GM18526 (cell line): ENCODE data around the gene BRMS1.

Experiments used
- POLR2A ChIP-seq: IDR thresholded peaks from 3 replicates; pipeline ENCODE4 v1.6.1; 2011; ENCODE audit not compliant: insufficient read length; ENCODE audit errors: extremely low read depth

Gene BRMS1

DNA sequence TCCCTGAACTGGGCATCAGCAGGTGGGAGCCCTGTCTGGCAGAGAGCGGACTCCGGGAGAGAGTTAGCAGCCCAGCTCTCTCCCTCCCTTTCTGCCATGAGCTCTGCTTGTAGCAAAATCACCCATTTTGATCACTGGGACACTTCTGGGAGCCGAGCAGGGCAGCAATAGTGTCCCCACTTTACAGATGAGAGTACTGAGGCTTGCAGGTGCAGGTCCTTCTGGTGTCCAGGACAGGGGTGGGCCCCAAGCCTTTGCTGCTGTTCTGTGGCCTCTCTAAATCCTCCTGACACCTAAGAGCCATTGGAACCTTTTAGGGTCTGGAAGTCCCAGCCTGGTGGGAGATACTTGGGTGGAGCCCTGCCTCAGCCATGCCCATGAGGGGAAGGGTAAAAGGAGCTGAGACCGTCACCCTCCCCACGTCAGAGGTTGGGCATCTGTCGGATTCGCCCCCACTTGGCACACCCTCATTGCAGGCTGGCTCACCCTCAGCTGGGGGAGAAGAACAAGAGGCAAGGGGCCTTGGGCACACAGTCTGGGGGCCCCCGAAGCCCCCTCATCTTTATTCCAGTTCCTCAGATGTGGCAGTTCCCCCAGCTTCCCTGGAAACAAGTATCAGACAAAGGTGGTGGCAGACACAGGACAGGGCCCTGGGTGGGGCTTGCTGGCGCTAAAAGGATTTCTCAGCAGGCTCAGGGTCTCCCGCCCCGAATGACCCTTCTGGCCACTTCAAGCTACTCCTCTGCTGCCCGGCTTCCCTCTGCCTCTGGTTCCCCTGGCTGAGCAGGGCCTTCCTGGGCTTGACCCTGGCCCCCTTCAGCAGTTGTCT, 13.1 kb downstream of the BRMS1 start:
- TF ChIP-seq POLR2A = no peak

DNA sequence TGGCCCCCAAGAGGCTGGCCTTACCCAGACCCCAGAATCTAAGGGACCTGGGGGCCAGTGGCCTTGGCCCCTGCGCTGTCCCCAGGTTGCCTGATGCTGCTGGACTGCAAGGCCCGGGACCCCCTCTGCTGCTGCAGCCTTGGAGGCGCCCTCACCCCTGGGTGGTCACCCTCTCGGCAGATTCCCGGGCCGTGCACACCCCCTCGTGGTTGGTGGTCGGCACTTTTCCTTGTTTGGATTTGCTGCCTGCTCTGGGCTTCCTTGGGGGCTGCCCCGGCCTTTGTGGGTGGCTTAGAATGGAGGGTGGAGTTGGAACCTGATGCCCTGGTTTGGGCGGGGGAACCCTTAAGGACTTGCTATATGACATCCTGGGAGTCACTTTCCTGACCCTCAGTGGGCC, 14.0 kb downstream of the BRMS1 start:
- TF ChIP-seq POLR2A = no peak

DNA sequence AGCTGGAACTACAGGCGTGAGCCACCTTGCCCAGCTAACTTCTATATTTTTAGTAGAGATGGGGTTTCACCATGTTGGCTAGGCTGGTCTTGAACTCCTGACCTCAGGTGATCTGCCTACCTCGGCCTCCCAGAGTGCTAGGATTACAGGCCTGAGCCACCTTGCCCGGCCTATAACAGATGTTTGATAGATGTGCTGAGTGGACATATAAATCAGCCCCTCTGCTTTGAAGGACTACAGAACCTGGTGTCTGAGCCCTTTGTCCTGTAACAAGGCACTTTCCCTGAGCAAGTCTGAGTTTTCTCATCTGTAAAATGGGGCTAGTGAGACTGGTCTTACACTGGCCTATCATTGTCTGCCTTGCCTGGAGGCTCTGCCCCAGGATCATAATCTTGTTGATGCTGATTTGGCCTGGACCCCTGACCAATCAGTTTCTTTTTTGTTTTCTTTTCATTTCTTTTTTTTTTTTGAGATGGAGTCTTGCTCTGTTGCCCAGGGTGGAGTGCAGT, 15.7 kb downstream of the BRMS1 start:
- no peak for TF ChIP-seq POLR2A

DNA sequence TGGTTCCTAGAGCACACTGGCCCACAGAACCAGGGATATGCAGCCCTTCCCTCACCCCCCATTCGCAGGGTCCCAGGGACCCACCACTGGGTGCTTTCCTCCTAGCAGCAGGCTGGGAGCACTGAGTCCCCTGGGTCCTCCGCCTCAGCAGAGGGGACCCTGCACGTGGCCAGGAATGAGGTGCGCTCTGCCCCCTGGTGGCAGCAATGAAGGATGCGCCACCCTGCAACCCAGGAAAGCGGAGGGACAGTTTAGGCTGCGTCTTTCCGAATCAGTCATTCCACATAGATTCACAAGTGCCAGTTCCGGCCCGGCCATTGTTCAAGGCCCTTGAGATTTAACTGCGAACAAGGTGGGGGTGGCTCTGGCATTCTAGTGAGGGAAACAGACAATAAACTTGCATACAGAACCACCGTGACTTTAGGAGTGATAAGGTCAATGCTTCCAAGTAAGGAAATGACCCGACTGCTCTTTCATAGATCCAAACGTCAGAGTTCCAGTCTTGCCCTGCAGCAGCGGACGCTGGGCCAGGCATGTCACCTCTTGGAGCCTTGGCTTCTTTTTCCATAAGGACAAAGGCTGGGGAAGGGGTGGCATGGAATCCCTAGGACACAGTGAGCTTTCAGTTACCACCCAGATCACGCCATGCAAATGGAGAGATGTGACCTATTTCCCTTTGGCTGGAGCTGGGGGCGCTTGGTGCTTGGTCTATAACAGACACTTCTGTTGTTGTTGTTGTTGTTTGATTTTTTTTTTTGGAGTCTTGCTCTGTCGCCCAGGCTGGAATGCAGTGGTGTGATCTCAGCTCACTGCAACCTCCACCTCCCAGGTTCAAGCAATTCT, 16.4 kb downstream of the BRMS1 start:
- no peak for TF ChIP-seq POLR2A

DNA sequence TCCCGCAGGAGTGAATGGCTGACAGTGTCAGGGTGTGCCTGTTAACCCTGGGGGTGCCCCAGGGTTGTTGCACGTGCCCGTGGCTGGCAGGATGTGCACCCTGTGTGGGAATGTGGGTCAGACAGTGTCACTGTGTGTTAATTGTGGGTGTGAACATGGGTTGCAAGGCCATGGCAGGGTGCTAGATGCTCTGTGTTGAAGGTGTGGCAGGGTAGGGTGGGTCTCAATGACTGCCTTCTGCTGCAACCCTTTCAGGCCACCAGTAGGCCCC, 16.9 kb downstream of the BRMS1 start:
- no peak for TF ChIP-seq POLR2A

GRCh38 chr11:66327171-66328030, 17.5 kb downstream of the BRMS1 start:
- TF ChIP-seq POLR2A = no peak

DNA sequence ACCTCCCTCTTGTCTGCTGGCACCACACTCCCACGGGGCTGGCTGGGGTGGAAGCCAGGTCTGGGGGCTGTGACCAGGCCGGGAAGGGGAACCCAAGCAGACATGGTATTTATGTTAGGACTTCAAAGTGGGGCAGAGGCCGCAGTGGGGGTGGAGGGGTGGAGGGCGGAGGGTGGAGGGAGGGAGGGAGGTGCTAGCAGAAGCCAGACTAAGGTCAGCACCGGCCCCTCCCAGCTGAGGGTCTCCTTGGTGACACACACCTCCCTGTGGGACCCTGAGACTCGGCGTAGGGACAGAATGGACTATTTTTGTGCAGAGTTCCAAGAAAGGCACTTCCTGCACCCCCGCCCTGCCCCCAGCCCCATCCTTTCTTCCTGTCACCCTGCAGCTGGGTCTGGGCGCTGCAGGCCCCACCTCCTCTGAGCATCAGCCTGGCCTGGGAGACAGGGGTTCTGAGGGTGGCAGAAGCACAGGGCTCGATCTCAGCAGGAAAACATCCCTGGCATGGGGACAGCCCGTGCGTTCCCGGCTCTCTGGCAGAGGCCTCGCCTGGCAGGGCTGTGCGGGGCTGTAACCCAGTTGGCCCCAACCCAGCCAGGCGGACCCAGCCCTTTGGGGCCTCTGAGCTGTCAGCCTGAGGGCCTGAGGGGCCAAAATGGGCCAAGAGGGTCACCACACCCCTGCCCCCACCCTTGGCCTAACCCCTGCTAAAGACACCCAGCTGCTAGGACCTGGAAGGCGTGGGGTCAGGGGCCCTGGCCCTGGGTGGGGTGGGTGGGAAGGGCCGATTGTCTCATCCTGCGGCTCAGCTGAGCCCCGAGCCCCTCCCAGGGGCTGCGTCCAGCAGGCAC, 18.4 kb downstream of the BRMS1 start:
- TF ChIP-seq POLR2A = no peak

GRCh38 chr11:66325263-66325671, 19.6 kb downstream of the BRMS1 start:
- TF ChIP-seq POLR2A = no peak

- no peak for TF ChIP-seq POLR2A
These were observed 20.2 kb downstream of the BRMS1 start for GRCh38 chr11:66324664-66325063.

DNA sequence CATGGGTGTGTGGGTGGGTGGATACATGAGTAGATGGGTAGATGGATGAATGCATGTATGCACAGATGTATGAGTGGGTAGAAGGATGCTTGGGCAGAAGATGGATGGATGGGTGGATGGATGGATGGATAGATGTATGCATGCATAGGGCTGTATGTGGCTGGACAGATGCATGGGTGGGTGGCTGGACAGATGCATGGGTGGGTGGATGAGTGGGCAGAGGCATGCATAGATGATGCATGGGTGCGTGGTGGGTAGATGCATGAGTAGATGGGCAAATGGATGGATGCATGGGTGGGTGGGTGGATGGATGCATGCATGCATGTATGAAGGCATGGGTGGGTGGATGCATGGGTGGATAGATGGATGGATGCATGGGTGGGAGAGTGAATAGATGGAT, 21.2 kb downstream of the BRMS1 start:
- TF ChIP-seq POLR2A = no peak

DNA sequence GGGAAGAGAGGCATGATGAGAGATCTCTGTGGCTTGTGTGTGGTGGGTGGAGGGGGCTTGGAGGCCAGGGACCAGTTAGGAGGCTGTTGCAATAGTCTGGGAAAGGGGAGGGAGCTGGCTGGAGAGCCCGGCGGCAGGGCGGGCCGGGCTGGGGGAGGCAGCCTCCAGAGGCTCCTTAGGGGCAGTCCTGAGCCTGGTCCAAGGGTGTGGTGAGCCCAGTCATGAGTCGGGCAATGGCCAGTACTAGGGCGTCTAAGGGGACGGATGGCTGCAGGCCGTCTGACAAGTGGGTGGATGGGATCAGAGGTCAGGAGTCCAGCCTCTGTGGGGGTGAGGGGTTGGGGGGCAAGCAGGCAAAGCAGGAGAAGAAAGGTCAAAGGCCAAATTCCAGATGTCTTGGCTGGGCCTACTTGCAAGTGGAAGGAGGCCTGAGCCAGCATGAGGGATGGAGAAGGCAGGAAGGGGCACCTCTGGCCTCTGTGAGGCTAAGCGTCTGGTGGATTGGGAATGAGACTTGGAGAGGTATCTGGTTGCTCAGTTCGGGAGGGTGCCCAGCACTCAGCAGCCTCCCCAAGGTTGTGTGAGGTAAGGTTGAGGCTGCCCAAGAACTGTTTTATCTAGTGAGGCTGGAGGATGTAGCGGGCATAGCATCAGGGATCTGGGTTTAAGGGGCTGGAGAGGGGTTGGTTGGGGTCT, 22.0 kb downstream of the BRMS1 start:
- no peak for TF ChIP-seq POLR2A

- no peak for TF ChIP-seq POLR2A
These were observed 23.3 kb downstream of the BRMS1 start for GRCh38 chr11:66321606-66322005.

- no peak for TF ChIP-seq POLR2A
These were observed 26.3 kb downstream of the BRMS1 start for GRCh38 chr11:66318600-66318970.
